GM18505 (cell line): ENCODE results near the gene OR2B2.
"Not testable (repeated sequence)": the region's sequence is repeated elsewhere in the genome, so short reads cannot be mapped to it uniquely, and the experiment has no call there.

ENCODE experiments used
- ATAC-seq: cut with Tn5 transposase; IDR thresholded peaks from one replicate; pipeline ENCODE4 v1.9.1; 2021; ENCODE audit not compliant: unreplicated experiment
- POLR2A ChIP-seq: IDR thresholded peaks from 4 replicates; pipeline ENCODE4 v1.6.1; 2011; ENCODE audit warnings: borderline replicate concordance; ENCODE audit not compliant: insufficient read depth, insufficient read length; ENCODE audit errors: extremely low read depth

Gene OR2B2

DNA sequence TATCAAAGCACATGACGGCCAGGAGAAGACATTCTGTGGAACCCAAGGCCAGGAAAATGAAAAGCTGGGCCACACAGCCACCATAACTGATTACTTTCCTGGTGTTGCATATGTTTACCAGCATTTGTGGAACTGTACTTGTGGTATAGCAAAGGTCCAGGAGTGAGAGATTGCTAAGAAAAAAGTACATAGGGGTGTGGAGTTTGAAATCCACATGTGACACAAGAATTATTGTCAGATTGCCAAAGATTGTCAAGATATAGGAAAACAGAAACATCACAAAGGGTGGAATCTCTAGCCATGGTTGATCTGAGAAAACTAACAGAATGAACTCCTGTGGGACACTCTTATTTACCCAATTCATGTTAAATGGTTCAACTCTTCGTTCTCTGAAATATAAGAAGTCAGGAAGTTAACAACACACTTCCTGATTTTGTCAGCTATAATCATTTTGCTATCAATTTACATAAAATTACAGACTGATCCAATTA is at the start of gene OR2B2:
Gene OR2B2 (minus strand): TSS at position 441 of the 491 bp plus-strand sequence. CDS start 77 bp downstream, at position 364.
- no peak for ATAC-seq
- TF ChIP-seq POLR2A = no peak

DNA sequence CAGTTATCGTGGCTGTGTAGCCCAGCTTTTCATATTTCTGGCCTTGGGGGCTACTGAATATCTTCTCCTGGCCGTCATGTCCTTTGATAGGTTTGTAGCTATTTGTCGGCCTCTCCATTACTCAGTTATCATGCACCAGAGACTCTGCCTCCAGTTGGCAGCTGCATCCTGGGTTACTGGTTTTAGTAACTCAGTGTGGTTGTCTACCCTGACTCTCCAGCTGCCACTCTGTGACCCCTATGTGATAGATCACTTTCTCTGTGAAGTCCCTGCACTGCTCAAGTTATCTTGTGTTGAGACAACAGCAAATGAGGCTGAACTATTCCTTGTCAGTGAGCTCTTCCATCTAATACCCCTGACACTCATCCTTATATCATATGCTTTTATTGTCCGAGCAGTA is 45.3 kb upstream of the OR2B2 start:
- TF ChIP-seq POLR2A = no peak
- ATAC-seq = no peak

DNA sequence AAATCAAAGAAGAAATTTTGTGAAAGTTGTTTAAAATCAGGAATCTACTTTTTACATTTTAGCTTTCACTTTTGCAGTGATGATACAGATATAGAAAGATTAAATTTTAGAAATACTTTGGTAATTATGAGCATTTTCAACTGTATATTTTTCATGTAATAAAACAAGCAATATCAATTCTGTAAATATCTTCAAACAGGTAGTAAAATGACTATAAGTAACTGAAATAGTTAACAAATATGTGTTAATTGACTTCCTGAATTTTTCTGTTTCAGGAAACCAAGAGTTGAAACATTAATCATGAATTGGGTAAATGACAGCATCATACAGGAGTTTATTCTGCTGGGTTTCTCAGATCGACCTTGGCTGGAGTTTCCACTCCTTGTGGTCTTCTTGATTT is 44.7 kb upstream of the OR2B2 start, which contains the start of gene OR2B6:
Gene OR2B6 (plus strand): TSS at position 301 of the 400 bp plus-strand sequence. CDS start 0 bp downstream, at position 301.
- no peak for ATAC-seq
- no peak for TF ChIP-seq POLR2A

DNA sequence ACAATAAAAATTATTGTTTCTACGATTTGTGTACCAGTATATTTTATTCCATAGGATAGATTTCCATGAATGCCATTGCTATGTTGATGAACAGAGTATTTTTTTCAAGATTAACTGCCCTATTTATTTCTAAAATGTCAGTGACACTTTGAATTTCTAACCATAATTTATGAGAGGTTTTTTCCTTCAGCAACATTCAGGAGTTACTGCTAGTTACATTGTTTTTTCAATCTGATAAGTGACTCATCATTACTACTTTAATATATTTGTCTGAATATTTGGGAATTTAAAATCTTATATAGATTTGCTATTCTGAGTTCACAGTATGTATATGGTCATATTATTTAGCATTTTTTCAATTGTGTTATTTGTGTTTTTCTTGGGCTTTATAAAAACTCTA is 38.8 kb upstream of the OR2B2 start:
- no peak for TF ChIP-seq POLR2A
- no peak for ATAC-seq

DNA sequence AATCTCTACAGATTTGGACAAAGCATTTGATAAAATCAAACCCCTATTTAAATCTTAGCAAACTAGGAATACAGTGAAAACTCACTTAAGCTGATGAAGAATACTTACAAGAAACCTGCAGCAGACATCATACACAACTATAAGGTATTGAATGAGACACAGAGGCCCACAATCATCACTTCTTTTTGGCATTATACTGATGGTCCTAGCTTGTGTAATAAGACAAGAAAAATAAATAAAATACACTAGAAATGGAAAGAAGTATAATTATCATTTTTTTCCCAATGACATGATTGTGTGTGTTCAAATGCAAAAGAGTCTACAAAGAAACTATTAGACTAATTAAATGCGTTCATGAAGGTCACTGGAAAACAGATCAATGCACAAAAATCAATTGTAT is 36.0 kb upstream of the OR2B2 start:
- no peak for TF ChIP-seq POLR2A
- ATAC-seq = no peak

DNA sequence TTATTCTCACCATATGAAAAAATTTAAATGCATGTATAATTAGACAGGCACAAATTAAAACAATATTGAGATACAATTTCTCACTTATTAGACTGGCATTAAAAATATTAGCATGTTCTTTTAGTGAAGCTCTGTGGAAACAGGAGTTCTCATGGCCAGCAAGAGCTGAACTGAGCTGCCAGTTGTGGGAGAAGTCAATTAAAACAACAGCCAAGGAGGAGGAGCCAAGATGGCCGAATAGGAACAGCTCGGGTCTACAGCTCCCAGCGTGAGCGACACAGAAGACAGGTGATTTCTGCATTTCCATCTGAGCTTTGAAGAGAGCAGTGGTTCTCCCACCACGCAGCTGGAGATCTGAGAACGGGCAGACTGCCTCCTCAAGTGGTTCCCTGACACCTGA is 30.9 kb upstream of the OR2B2 start:
- not testable (repeated sequence) for ATAC-seq

DNA sequence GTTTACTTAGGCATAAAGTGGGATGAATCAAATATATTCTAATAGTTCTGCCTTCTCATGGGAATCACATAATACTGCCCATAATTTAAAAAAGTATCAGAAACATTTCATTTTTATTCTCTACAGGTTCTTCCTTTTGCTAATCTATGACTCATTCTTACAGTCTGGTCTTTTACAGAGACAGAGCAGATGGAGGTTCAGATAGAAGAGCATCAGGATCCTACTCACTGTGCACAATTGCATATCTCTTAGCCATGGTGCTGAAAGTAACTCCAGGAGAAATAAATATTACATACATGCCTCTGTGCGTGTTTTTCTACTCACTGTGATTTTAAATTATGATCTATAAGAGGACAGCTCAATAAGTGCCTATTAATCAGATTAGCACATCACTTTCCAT is 28.6 kb upstream of the OR2B2 start:
- no peak for ATAC-seq
- TF ChIP-seq POLR2A = no peak

DNA sequence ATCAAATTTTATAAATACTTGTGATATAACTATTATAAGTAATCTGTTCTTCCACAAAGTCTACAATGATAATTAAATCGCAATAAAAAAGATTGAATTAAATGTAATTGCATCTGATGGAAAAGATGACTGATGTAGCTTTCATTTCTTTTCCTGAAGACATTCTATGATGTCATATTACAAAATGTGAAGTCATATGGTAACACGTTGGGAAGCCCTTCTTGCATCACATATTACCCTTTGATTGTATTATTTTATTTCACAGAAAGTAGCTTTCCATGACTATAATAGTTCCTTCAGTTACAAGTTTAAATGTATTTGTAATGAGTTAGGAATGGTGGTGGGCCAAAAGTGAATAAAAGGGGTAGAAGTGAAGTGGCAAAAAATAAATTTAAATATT is 19.0 kb upstream of the OR2B2 start:
- ATAC-seq = no peak
- TF ChIP-seq POLR2A = no peak

DNA sequence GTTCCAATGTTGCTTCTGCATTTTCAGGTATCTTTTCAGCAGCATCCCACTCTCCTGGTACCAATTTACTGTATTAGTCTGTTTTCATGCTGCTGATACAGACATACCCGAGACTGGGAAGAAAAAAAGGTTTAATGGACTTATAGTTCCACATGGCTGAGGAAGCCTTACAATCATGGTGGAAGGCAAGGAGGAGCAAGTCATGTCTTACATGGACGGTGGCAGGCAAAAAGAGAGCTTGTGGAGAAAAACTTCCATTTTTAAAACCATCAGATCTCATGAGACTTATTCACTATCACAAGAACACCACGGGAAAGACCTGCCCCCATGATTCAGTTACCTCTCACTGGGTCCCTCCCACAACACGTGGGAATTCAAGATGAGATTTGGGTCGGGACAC is 17.7 kb upstream of the OR2B2 start:
- ATAC-seq = not testable (repeated sequence)

DNA sequence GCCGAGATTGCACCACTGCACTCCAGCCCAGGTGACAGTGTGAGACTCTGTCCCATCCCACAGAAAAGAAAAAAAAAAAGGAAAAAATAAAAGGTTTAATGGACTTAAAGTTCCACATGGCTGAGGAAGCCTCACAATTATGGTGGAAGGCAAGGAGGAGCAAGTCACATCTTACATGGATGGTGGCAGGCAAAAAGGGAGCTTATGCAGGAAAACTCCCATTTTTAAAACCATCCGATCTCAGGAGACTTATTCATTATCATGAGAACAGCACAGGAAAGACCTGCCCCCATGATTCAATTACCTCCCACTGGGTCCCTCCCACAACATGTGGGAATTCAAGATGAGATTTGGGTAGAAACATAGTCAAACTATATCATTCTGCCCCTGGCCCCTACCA is 15.8 kb upstream of the OR2B2 start:
- ATAC-seq = not testable (repeated sequence)

DNA sequence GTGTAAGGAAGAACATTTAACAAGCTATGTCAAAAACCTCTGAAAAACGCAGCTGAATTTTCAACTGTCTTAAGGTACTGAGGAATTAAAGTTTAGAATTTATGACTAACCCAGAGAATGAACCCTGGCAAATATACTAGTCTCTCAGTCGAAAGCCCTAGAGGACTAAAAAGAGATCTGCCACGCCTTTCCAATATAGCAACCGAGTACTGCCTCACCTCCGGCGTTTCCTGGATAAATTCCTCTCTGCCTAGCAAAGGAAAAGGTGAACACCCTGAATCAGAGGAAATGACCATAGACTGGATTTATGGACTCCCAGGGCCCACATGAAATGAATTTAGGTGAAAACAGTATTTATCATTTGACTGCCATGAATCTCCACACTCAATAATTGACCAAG is 12.0 kb upstream of the OR2B2 start:
- TF ChIP-seq POLR2A = no peak
- no peak for ATAC-seq

DNA sequence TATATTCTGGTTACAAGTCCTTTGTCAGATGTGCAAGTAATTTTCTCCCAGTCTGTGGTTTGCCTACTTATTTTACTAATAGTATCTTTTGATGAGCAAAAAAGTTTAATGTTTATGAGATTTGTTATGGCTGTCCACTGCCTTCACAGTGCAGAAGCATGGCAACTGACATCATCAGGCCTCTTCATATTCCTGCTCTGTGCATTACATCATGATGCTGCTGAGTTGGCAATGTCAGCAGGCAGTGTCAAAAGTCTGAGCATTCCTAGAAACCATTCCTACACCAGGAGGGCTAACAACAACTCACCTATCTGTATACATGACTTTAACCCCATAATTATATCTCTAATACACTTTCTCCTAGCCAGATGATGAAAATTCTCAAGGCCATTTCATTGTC is 10.8 kb upstream of the OR2B2 start:
- no peak for ATAC-seq
- no peak for TF ChIP-seq POLR2A

DNA sequence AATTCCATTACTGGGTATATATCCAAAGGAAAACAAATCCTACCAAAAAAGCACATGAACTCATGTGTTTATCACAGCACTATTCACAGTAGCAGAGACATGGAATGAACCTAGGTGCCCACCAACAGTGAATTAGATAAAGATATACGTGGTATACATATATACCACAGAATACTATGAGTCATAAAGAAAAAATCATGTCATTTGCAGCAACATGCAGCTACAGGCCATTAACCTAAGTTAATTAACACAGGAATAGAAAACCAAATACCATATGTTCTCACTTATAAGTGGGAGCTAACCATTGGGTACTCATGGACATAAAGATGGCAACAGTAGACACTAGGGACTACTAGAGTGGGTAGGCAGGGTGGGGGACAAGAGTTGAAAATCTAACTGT is 4.2 kb downstream of the OR2B2 start:
- no peak for TF ChIP-seq POLR2A
- no peak for ATAC-seq

DNA sequence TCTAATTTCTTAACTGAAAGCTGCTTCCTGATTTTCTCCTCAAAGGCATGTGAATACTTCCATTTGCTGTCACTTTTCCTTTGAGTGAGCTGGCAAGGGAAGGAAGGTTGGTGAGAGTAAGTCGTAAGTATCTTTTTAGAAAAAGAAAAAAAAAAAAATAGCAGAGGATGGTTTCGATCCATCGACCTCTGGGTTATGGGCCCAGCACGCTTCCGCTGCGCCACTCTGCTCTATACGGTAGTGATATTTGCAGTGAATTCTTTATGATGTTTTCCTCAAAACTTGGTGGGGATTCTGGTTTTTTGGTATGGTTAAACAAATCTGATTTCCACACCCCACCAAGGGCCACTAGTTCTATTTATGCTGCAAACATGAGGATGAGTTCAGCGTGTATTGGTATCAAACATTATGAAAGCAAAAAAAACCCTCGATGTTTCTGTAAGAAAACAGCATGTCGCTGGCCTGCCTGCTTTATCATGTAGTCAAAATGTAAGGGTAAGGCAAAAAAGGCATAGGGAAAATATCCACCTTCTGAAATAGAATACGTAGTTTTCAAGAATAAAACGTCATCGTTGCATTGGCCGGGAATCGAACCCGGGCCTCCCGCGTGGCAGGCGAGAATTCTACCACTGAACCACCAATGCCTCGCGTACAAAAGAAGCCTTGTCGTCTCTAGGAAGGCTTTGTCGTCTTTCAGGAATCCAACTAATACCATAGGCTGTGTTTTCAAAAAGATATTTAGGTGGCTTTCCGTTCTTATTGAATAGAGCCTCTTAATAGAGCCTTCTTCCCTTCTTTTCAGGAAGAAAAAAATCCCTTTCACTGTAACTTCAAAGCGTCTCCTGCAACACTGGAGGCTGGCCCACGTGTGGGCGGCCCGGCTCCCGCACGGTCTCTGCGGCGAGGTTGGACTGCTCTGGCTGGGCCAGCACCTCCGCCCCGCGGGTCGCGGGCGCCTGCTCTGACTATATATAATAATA is 9.6 kb downstream of the OR2B2 start:
- ATAC-seq = peak; percentile 75
- TF ChIP-seq POLR2A = peak; percentile 36
